Sciatic nerve (tissue), 2 donors: ENCODE data around the gene PLA2G2F. TPM values are rescaled to one million over a fixed set of nuclear protein-coding genes. Genes with fewer than 3 reads are reported as not detected.

Experiments used
- ATAC-seq: fragments of 200-7000 bp; cut with Tn5 transposase; one replicate; pipeline ENCODE4 v1.9.1; 2020; ENCODE audit warnings: mild to moderate bottlenecking, moderate library complexity
- DNase-seq: peaks from one replicate; pipeline ENCODE4 v3.0.0-alpha.2; 2020; ENCODE audit warnings: low spot score
- intact Hi-C: fragments of 100-400 bp; cut with DNase I; formaldehyde crosslinking; loops from one replicate; pipeline ENCODE4 v1.14.2; 2022
- total RNA-seq: library from RNA; stranded (reverse); fragmentation: NEBNext Ultra II Directional; extraction: Animal tissue kit (Norgen Biotek cat#: 25700); gene quantifications from one replicate; pipeline ENCODE4 v1.2.1, GENCODE V29; 2021
- donor health status: DM: no; HTN: no; CAD: no.
- donor health status: DM: no; HTN: no; CAD: no.

PLA2G2F gene
- total RNA-seq: not detected

- ATAC-seq (no peak), DNase-seq (peak; percentile 36)
- intact Hi-C loops: no loop called here
Observed at GRCh38 chr1:20138961-20139550, at the start of gene PLA2G2F. TSS of gene PLA2G2F (plus strand) at chr1:20139323. CDS start at chr1:20139428, 105 bp downstream.

- ATAC-seq (no peak), DNase-seq (no peak)
- intact Hi-C loops: no loop called here
Observed at GRCh38 chr1:20089328-20090077, 49.6 kb upstream of the PLA2G2F start.

GRCh38 chr1:20090119-20090518 lies 49.0 kb upstream of the PLA2G2F start:
- intact Hi-C loops: no loop called here
- no peak for DNase-seq
- ATAC-seq: no peak

- ATAC-seq: peak; percentile 20
- DNase-seq: no peak
- intact Hi-C loops: no loop called here
Observed at GRCh38 chr1:20090641-20091040, 48.5 kb upstream of the PLA2G2F start.

GRCh38 chr1:20093303-20093702 lies 45.8 kb upstream of the PLA2G2F start:
- intact Hi-C loops: no loop called here
- no peak for DNase-seq
- ATAC-seq: no peak

GRCh38 chr1:20093940-20094391 lies 45.2 kb upstream of the PLA2G2F start:
- ATAC-seq (peak; percentile 92), DNase-seq (no peak)
- intact Hi-C loops: no loop called here

- ATAC-seq: peak; percentile 35
- intact Hi-C loops: no loop called here
- DNase-seq: no peak
Observed at GRCh38 chr1:20095564-20096434, 43.3 kb upstream of the PLA2G2F start.

GRCh38 chr1:20096840-20097447 lies 42.2 kb upstream of the PLA2G2F start:
- DNase-seq (no peak), ATAC-seq (no peak)
- intact Hi-C loops: no loop called here

- DNase-seq (no peak), ATAC-seq (no peak)
- intact Hi-C loops: no loop called here
Observed at GRCh38 chr1:20099533-20099932, 39.6 kb upstream of the PLA2G2F start.

GRCh38 chr1:20100632-20101355 lies 38.3 kb upstream of the PLA2G2F start:
- DNase-seq (no peak), ATAC-seq (peak; percentile 73)
- intact Hi-C loops: no loop called here

- intact Hi-C loops: no loop called here
- no peak for DNase-seq
- ATAC-seq: no peak
Observed at GRCh38 chr1:20102875-20103274, 36.2 kb upstream of the PLA2G2F start.

- no peak for DNase-seq
- ATAC-seq: no peak
- intact Hi-C loops: no loop called here
Observed at GRCh38 chr1:20105856-20106255, 33.3 kb upstream of the PLA2G2F start.

GRCh38 chr1:20107351-20107750 lies 31.8 kb upstream of the PLA2G2F start:
- ATAC-seq (no peak), DNase-seq (no peak)
- intact Hi-C loops: no loop called here

GRCh38 chr1:20107796-20108195 lies 31.3 kb upstream of the PLA2G2F start:
- DNase-seq (no peak), ATAC-seq (no peak)
- intact Hi-C loops: no loop called here

GRCh38 chr1:20108366-20109123 lies 30.6 kb upstream of the PLA2G2F start:
- ATAC-seq: no peak
- DNase-seq: no peak
- intact Hi-C loops: no loop called here

GRCh38 chr1:20109223-20109856 lies 29.8 kb upstream of the PLA2G2F start:
- DNase-seq: peak; percentile 44
- ATAC-seq: no peak
- intact Hi-C loops: no loop called here

GRCh38 chr1:20110679-20111078 lies 28.4 kb upstream of the PLA2G2F start:
- intact Hi-C loops: no loop called here
- no peak for ATAC-seq
- DNase-seq: peak; percentile 35

GRCh38 chr1:20111452-20111851 lies 27.7 kb upstream of the PLA2G2F start:
- intact Hi-C loops: no loop called here
- ATAC-seq (no peak), DNase-seq (no peak)
